ENCODE data around the gene TEX19.
A peak's percentile ranks its signal among the peaks of the same experiment; 100 is the strongest.

TEX19 gene, protein sequence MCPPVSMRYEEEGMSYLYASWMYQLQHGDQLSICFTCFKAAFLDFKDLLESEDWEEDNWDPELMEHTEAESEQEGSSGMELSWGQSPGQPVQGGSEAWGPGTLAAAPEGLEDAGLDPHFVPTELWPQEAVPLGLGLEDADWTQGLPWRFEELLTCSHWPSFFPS

DNA sequence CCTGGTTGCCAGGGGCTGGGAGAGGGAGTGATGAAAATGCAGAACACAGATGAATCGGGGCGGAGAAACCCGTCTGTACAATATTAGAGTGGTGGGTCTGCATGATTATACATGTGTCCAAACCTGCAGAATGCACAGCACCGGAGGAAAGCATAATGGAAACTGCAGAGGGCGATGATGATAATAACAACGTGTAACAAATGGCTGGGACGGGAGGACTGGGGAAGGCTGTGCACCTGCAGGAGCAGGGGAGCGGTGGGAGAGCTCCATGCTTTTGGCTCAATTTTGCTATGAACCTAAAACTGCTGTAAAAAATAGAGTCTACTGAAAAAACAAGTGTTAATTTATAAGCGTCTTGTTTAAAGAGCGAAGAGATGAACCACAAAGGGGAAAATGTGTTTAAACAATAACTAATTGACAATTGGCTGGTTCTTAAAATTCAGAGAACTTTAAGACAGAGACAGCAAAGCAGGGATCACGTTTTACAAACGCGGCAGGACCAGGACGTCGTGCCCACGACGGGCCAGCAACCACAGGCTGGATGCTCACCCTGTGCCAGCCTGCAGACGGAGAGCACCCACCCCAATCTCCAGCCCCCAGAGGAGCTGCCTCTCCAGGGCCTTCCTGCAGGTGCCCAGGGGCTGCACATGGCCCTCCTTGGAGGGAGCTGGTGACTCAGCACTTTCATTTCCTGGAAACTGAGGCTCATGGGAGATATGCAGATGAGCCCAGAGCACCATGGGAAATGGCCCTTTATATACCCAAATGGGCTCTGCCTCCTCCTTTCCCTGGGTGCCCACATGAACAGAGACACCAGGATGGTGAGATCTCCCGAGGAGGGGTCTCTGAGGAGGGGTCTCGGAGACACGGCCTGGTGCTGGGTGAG, at the start of gene TEX19:
TEX19 (plus strand) TSS at position 783 of the 886 bp plus-strand sequence. CDS start 2,904 bp downstream, outside the sequence.
- H2AFZ ChIP-seq (ENCODE audit: low read depth), result no peak within 1 kb of the TSS
- H3K4me2 ChIP-seq, result peak within 1 kb of the TSS; percentile 33; the same call in 1 of the 2 replicates
- peak within 1 kb of the TSS; percentile 52; the same call in 1 of the 2 replicates for H3K27ac ChIP-seq
- H4K20me1 ChIP-seq (ENCODE audit: insufficient read depth), result no peaks in the 10 kb centered on the region
- peaks cover 61% of the 10 kb centered on the region for H3K4me1 ChIP-seq (ENCODE audit: low read depth, poor library complexity, severe bottlenecking)
- TF ChIP-seq, protein P1, sequence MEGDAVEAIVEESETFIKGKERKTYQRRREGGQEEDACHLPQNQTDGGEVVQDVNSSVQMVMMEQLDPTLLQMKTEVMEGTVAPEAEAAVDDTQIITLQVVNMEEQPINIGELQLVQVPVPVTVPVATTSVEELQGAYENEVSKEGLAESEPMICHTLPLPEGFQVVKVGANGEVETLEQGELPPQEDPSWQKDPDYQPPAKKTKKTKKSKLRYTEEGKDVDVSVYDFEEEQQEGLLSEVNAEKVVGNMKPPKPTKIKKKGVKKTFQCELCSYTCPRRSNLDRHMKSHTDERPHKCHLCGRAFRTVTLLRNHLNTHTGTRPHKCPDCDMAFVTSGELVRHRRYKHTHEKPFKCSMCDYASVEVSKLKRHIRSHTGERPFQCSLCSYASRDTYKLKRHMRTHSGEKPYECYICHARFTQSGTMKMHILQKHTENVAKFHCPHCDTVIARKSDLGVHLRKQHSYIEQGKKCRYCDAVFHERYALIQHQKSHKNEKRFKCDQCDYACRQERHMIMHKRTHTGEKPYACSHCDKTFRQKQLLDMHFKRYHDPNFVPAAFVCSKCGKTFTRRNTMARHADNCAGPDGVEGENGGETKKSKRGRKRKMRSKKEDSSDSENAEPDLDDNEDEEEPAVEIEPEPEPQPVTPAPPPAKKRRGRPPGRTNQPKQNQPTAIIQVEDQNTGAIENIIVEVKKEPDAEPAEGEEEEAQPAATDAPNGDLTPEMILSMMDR (conservative IDR thresholded peaks at IDR 0.05; ENCODE audit: low read depth, low read length), result no peak
- H3K79me2 ChIP-seq (ENCODE audit: insufficient read depth, low read depth), result no peaks in the 10 kb centered on the region
- no peak within 1 kb of the TSS for H3K4me3 ChIP-seq (IDR thresholded peaks at IDR 0.05; ENCODE audit: insufficient read depth, low read depth, low read length)
- no peaks in the 10 kb centered on the region for H3K36me3 ChIP-seq (ENCODE audit: insufficient read depth)
- H3K27me3 ChIP-seq (ENCODE audit: insufficient read depth, low read depth), result no peaks in the 10 kb centered on the region; the same call in 1 of the 2 replicates
- no peak within 1 kb of the TSS for H3K9ac ChIP-seq

DNA sequence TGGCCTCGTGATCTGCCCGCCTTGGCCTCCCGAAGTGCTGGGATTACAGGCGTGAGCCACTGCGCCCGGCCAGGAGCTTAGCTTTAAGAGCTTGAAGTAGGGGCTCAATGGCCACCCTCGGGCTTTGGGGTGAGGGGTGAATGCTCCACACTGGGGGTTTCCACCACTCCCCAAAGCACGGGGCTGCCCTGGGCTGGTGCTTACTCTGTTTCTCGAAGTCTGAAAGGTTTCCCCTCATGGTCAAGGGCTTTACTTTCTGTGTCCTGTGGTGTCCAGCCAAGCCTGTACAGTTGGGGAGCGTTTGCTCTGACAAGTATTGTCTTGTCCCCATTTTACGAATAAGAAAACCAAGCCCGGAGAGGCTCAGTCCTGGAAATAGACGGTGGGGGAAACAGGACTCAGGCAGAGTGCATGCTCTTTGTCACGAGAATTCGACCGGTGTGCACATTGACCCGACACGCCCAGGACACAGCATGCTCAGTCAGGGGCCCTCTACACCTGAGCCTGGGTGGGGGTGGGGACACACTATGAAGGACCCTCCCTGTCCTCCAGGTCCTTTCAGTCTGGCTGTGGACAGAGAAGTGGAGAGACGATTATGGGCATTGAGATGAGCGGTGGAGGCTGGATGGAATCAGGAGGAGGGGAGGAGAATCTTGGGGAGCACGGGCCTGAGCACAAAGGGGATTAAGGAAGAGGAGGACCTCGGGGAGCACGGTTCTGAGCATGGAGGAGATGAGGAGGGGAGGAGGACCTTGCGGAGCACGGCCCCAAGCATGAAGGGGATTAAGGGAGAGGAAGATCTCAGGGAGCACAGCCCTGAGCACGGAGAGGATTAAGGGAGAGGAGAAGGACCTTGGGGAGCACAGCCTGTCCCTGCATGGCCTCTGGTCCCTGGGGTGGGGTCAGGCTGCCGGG, 49.1 kb upstream of the TEX19 start:
- TF ChIP-seq, protein P1 (conservative IDR thresholded peaks at IDR 0.05; ENCODE audit: low read depth, low read length), result no peak
- Histone ChIP-seq H3K9ac (no peak overlapping the region), H3K4me3 (IDR thresholded peaks at IDR 0.05; ENCODE audit: insufficient read depth, low read depth, low read length) (no peak overlapping the region), H3K4me1 (ENCODE audit: low read depth, poor library complexity, severe bottlenecking) (no peaks in the 10 kb centered on the region), H3K27ac (no peak overlapping the region), H4K20me1 (ENCODE audit: insufficient read depth) (no peaks in the 10 kb centered on the region), H3K36me3 (ENCODE audit: insufficient read depth) (no peaks in the 10 kb centered on the region), H3K27me3 (ENCODE audit: insufficient read depth, low read depth) (peaks cover 79% of the 10 kb centered on the region), H2AFZ (ENCODE audit: low read depth) (no peak overlapping the region), H3K79me2 (ENCODE audit: insufficient read depth, low read depth) (no peaks in the 10 kb centered on the region), H3K4me2 (no peak overlapping the region)

DNA sequence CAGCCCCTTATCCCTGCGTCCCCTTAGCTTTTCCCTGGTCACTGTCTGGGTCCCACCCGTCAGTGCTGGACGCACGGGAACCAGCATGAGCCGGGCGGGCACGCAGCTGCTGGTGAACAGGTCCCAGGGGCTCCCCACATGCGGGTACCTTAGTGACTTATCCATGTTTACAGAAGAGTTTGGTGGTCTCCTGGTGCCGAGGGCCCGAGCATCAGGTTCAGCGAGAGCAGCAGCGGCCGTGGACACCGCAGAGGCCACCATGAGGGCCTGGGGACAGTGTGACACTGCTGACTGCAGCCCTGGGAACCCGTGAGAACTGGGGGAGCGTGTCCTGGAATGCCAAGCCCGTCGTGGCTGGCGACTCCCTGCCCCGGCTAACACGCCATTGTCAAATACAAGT, 48.2 kb upstream of the TEX19 start:
- peaks cover 87% of the 10 kb centered on the region for H3K27me3 ChIP-seq (ENCODE audit: insufficient read depth, low read depth)
- no peak overlapping the region for H3K4me2 ChIP-seq
- no peaks in the 10 kb centered on the region for H4K20me1 ChIP-seq (ENCODE audit: insufficient read depth)
- H2AFZ ChIP-seq (ENCODE audit: low read depth), result no peak overlapping the region
- no peak overlapping the region for H3K27ac ChIP-seq
- H3K4me3 ChIP-seq (IDR thresholded peaks at IDR 0.05; ENCODE audit: insufficient read depth, low read depth, low read length), result no peak overlapping the region
- TF ChIP-seq, protein P1 (conservative IDR thresholded peaks at IDR 0.05; ENCODE audit: low read depth, low read length), result no peak
- no peak overlapping the region for H3K9ac ChIP-seq
- no peaks in the 10 kb centered on the region for H3K36me3 ChIP-seq (ENCODE audit: insufficient read depth)
- peaks cover 6% of the 10 kb centered on the region for H3K4me1 ChIP-seq (ENCODE audit: low read depth, poor library complexity, severe bottlenecking)
- no peaks in the 10 kb centered on the region for H3K79me2 ChIP-seq (ENCODE audit: insufficient read depth, low read depth)

DNA sequence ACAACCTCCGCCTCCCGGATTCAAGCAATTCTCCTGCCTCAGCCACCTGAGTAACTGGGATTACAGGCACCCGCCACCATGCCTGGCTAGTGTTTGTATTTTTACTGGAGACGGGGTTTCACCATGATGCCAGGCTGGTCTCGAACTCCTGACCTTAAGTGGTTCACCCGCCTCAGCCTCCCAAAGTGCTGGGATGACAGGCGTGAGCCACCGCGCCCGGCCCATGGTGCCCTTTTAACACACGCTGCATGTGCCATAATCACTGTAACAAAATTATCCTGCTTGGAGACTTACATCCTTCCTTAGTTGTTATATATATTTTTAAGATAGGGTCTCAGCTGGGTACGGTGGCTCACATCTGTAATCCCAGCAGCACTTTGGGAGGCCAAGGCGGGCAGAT, 47.1 kb upstream of the TEX19 start:
- Histone ChIP-seq H3K4me3 (IDR thresholded peaks at IDR 0.05; ENCODE audit: insufficient read depth, low read depth, low read length) (no peak overlapping the region), H3K36me3 (ENCODE audit: insufficient read depth) (no peaks in the 10 kb centered on the region), H3K4me1 (ENCODE audit: low read depth, poor library complexity, severe bottlenecking) (peaks cover 10% of the 10 kb centered on the region), H2AFZ (ENCODE audit: low read depth) (no peak overlapping the region), H3K4me2 (no peak overlapping the region), H3K79me2 (ENCODE audit: insufficient read depth, low read depth) (no peaks in the 10 kb centered on the region), H4K20me1 (ENCODE audit: insufficient read depth) (no peaks in the 10 kb centered on the region), H3K27ac (no peak overlapping the region), H3K9ac (no peak overlapping the region), H3K27me3 (ENCODE audit: insufficient read depth, low read depth) (peaks cover 95% of the 10 kb centered on the region)
- TF ChIP-seq, protein P1 (conservative IDR thresholded peaks at IDR 0.05; ENCODE audit: low read depth, low read length), result no peak
